NT2/D1 (cell line): ENCODE measurements around the gene PARD3.

Source experiments
- SUZ12 ChIP-seq: IDR thresholded peaks from 2 replicates; pipeline ENCODE4 v1.6.1; 2011; ENCODE audit not compliant: insufficient read length, insufficient read depth; ENCODE audit errors: extremely low read depth
- YY1 ChIP-seq: IDR thresholded peaks from 2 replicates; pipeline ENCODE4 v1.6.1; 2011; ENCODE audit not compliant: insufficient read length, insufficient read depth
- ZNF274 ChIP-seq: IDR thresholded peaks from 2 replicates; pipeline ENCODE4 v1.6.1; 2011; ENCODE audit warnings: mild to moderate bottlenecking, low read depth, low read length

DNA sequence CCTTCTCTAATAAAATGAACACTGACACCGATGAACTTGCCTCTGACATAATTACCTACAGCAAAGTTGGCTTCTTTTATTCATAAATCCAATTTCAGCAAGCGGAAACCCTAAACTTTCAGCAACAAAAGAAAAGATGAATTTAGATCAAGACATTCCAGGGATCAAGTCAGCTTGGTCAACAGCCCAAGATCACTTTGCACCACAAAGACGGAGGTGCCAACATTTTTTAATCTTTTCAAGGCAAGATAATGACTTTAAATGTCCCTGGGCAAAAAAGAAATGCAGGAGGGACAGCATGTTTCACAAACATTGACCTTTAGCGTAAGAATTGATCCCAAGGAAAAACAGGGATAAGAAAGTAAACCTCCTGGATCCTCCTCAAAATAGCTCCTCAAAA is 636.9 kb downstream of the PARD3 start:
- TF ChIP-seq ZNF274 (no peak), YY1 (no peak), SUZ12 (no peak)
